SKM-1 treated with dmso at 0.1 percent for 144 hours (cell line): ENCODE data around the gene PXDN.
"Not testable (repeated sequence)": the region's sequence is repeated elsewhere in the genome, so short reads cannot be mapped to it uniquely, and the experiment has no call there.

Source experiments
- DNase-seq: peaks from one replicate; lab custom pipeline; 2025; ENCODE audit not compliant: unreplicated experiment; lab: John Stamatoyannopoulos, UW

Gene PXDN

DNA sequence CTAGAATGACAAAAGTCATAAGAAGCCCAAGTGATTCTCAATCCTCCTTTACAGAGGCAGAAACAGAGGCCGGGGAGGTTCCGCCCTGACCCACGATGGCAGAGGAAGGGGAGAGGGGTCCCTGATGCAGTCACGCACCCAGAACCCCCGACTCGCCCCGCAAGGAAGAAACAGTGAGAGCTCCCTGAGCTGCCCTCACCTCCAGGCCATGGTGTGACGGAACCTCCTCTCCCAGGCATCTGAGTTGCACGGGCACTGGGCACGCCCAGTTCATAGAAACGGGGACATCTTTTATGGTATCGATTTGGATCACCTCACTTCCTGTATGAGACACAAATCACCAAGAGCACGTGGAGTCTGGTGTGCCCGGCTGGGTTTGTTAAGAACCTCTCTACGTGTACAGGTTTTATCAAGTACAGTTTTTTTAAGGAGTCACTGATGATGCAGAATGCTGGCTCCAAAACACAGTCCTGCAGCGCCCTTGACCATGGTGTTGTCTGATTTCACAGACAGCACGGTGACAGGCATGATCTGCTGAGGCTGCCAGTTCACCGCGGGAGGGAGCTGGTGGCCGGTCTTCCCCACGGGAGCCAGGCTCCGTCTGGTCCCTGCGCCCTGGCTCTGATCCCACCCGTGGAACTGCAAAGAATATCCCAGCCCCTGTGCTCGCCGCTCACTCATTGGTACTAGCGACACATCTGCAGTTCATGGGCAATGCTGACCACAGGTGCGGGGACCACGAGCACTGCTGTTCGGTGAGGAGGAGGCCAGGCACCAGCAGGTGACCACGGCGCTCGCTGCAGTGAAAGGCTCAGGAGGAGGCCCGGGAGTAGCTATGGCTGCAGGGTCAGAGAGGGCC, 35.6 kb downstream of the PXDN start:
- DNase-seq, result no peak

DNA sequence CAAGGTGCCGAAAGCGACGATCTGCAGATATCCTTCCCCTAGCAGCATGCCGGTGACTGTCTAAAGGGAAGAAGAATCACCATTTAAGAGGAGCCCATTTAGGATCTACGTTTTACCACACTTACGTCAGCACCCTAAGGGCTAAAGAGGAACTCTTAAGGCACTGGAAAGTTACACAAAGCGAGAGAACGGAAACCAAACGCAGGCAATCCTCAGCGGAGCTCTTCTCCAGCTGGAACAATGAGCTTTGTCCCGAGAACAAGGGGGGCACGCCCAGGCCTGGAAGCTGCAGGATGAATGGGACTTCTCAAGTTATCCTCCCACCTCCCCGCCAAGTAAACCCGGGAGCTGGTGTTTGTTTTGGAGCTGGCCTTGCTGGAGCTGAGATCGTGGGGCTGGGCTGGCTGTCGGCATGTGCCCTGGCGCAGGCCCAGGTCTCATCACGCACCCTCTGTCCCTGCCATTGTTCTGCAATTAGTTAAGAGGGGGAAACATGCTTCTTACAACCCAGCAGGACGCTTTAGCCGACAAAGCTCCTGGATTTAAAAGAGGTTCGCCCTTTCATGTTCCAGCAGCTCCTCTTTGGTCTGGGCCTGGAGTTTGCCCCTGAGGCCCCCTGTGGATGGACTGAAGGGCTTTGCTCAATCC, 36.4 kb downstream of the PXDN start:
- peak; percentile 87 for DNase-seq

DNA sequence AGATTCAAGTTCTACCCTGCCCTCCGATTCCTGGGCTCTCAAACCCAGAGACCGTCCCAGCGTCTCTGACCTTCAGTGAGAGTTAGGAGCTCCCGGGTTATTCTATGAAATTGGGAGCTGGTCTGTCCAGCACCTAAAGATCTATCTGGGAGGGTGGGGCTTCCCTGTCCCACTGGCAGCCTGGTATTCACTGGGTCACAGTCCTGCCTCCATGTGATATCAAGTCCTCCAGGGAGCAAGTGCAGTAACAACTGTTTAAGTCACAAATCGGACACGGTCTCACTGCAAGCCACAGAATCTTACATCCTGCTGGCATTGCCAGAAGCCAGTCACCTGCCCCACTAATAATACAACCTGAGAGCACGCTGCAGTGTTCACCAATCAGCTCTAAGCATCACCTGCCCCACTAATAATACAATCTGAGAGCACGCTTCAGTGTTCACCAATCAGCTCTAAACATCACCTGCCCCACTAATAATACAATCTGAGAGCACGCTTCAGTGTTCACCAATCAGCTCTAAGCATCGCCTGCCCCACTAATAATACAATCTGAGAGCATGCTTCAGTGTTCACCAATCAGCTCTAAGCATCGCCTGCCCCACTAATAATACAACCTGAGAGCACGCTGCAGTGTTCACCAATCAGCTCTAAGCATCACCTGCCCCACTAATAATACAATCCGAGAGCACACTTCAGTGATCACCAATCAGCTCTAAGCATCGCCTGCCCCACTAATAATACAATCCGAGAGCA, 38.0 kb downstream of the PXDN start:
- not testable (repeated sequence) for DNase-seq

DNA sequence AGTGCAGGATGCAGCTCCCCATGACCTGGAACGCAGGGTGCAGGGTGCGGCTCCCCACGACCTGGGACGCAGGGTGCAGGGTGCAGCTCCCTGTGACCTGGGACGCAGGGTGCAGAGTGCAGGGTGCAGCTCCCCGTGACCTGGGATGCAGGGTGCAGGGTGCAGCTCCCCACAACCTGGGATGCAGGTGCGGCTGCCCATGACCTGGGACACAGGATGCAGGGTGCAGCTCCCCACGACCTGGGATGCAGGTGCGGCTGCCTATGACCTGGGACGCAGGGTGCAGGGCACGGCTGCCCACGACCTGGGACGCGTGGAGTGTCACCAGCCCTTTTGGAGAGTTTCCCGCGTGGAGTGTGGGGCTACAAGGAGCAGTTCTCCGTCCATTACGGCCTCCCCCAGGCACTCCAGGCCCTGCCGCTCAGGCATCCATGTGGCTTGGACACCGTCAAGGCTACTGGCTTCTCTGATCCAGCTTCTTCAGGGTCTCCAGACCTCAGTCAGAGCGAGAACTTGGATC, 38.7 kb downstream of the PXDN start:
- DNase-seq, result no peak

- no peak for DNase-seq
Observed at GRCh38 chr2:1704631-1705556, 39.4 kb downstream of the PXDN start.

DNA sequence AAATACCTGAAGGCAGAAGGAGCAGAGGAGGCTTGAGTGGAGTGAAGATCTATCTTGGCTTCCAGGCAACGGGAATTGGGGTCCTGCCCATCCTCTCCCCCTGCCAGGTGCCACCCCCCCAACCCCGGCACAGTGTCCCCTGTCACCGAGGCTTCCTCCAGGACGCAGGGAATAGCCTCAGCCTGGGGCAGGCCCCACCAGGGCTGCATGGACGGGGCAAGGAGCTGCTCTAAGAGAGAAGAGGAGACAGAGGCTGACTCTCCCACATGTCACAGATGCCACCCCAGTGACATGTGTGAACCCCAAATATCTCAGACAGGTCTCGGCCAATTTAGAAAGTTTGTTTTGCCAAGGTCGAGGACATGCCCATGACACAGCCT, 42.1 kb downstream of the PXDN start:
- no peak for DNase-seq

- DNase-seq, result no peak
Observed at GRCh38 chr2:1701556-1702185, 42.6 kb downstream of the PXDN start.

DNA sequence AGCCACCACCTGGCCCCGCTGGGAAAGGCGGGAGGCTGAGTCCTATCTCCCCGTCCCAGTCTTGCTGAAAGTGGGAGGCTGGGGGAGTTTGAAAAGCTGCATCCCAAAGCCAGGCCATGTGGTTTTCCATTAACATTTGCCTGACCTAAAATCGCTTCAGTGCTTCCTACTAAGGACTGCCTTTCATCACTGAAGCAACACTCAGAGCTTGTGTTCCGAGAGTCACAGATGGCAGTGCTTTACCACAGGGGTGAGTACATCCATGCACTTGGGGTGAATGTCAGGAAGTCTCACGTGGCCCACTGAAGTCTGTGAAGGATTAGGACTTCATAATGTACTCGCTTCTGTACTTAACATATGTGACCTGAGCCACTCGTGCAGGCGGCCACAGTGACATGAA, 43.3 kb downstream of the PXDN start:
- DNase-seq, result no peak

GRCh38 chr2:1700427-1700826, 43.9 kb downstream of the PXDN start:
- DNase-seq, result not testable (repeated sequence)

GRCh38 chr2:1698188-1698945, 45.9 kb downstream of the PXDN start:
- no peak for DNase-seq

DNA sequence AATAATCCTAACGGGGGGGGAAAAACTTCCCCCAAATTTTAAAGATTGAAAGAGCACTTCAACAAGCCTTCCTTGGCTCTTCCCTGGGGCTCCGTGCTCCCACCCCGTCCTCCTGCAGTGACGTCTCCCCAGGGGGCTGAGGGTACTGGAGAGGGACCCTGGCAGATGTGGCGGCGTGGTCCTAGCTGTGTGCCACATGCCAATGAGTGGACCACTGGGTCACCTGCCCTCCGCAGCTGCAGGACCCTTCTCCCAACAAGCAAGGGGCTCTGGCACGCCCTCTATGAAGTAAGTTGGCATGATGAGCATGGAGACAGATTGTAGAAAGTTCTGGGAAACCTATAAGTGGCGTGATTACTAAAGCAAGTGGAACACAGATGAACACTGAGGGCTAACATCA, 46.7 kb downstream of the PXDN start:
- no peak for DNase-seq

DNA sequence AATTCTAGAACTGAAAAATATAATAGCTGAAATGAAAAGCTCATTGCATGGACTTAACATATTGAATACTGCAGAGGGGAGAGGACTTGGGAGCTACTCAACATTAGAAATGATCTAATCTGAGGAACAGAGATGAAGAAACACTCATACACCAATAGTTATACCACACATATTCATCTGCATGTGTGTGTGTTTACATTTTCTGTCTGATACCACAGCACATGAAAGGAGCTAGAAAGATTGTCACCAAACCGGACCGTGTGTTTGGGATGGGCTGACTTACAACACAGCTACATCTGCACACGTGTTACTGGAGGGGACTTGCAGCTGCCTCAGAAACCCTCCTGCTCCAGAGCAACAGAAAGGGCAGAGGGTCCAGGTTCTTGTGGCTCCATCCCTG, 47.8 kb downstream of the PXDN start:
- no peak for DNase-seq

DNA sequence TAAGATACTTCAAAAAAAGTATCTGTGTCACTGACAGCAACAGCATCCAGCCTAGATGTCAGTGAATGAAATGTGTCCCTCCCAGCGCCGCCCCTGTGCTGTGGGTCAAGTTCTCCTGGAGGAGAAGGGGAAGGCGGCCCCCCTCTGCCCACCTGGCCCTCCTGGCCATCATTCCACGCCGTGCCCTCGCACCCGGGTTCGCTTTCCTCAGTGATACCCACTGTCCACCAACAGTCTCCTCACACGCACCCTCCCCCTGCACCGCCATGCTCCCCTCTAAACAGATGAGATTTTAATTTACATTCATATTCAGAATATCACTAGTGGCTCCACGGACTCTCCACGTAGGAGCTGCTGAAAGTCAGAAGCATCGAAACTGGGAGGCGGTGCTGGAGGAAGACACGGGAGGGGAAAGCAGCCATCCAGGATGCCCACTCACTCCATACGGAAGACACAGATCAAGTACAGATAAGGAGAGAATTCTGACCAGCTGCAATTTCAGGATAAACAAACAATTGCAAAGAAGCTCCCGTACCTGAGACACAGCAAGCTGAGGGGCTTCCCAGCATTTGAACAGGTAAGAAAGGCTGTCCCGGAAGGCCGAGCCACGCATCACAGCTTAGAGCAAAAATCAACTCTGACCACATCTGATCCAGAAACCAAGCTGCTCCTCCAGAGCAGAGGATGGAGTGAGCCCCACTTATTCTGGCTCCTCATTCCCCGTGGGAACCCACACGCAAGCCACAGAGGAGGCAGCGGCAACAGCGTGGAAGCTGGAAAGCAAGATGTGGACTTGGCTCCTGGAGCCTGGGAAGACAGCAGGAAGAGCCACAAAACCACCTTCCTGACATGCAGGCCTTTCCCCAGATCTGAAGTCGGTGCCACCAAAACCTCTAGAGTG, 49.7 kb downstream of the PXDN start:
- DNase-seq, result no peak

- DNase-seq, result no peak
Observed at GRCh38 chr2:1693723-1694122, 50.6 kb downstream of the PXDN start.

- DNase-seq, result no peak
Observed at GRCh38 chr2:1692342-1692741, 52.0 kb downstream of the PXDN start.

- no peak for DNase-seq
Observed at GRCh38 chr2:1691366-1691765, 52.9 kb downstream of the PXDN start.

DNA sequence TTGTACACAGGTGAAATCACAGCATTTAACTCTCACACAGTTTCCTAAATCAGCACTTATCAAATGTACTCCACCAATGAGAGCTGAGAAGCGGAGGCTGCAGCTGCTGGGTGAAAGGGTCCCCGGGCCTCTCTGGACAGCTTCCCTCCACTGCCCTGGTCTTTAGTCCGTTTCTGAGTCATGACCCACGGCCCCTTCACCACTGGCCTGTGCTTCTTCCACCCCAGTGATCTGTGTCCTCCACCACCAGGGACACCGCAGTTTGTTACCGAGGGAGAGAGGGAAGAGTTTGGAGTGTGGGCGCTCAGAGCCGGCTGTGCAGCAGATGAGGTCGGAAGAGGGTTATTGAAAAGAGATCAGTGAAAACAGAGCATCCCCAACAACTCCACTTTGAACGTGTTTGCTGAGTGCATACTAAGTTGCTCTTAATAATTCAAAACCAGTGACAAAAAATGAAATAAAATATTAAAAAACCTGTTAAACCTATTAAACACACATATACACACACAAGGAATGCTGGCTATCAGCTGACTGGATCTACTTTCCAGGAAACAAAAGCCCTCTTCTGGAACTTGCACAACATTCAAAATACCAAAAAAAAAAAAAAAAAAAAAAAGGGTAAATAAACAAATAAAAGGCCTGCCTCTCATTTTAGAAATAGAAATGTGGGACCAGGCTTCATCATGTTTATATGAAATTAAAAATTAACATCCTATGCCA, 54.1 kb downstream of the PXDN start:
- no peak for DNase-seq

GRCh38 chr2:1688859-1689258, 55.5 kb downstream of the PXDN start:
- no peak for DNase-seq
